Testis (tissue), 3 donors: ENCODE results near the gene MROH2A. TPM values are rescaled to one million over a fixed set of nuclear protein-coding genes. Genes with fewer than 3 reads are reported as not detected.

Experiments used
- DNase-seq: peaks from one replicate; pipeline ENCODE4 v3.0.0-alpha.2; 2019
- H3K27ac ChIP-seq, 2 donors: fragments of 200-600 bp; sonication (generic); one replicate each; pipeline ENCODE4 v1.5.1; 2019
- H3K27me3 ChIP-seq: fragments of 200-600 bp; sonication (generic); one replicate; pipeline ENCODE4 v1.5.1; 2019
- H3K36me3 ChIP-seq: fragments of 200-600 bp; sonication (generic); one replicate; pipeline ENCODE4 v1.5.1; 2017; ENCODE audit warnings: low read depth; ENCODE audit errors: missing control alignments
- H3K4me1 ChIP-seq: fragments of 200-600 bp; sonication (generic); one replicate; pipeline ENCODE4 v1.5.1; 2019
- H3K4me3 ChIP-seq, 2 donors: fragments of 200-600 bp; sonication (generic); one replicate each; pipeline ENCODE4 v1.5.1; 2017 to 2019
- H3K9me3 ChIP-seq: fragments of 200-600 bp; sonication (generic); one replicate; pipeline ENCODE4 v1.5.1; 2017
- POLR2A ChIP-seq: fragments of 450-650 bp; IDR thresholded peaks from one replicate; pipeline ENCODE4 v1.6.1; 2017; ENCODE audit warnings: antibody characterized with exemption, mild to moderate bottlenecking, moderate library complexity
- WGBS, 2 donors: methylation state at CpG; one replicate each; pipeline ENCODE4 v1.1.5; 2018; 5-methylcytosine and 5-hydroxymethylcytosine counted together
- intact Hi-C: fragments of 100-400 bp; cut with DNase I; formaldehyde crosslinking; loops from one replicate; pipeline ENCODE4 v1.15.1; 2023; ENCODE audit warnings: low total_unique reads
- polyA plus RNA-seq: library from polyadenylated mRNA; stranded (reverse); fragments of 350-450 nt; fragmentation: Illumina TruSeq; extraction: RNeasy Lipid Tissue Mini Kit (QIAGEN cat#74804); gene quantifications from one replicate; pipeline ENCODE4 v1.2.3, GENCODE V29; 2014; ENCODE audit warnings: low read depth, low replicate concordance; ENCODE audit not compliant: insufficient read depth
- total RNA-seq, 2 donors: library from RNA; depleted of rRNA; stranded (reverse); fragments of >200 nt; gene quantifications; one replicate each; pipeline ENCODE4 v1.2.3, GENCODE V29; 2016
- TF ChIP-seq, protein P1 (sequence below), 3 experiments: fragments of 450-650 bp in 2 of 3; fragments of 200-600 bp in 1 of 3; sonication (generic) in 1 of 3; IDR thresholded peaks; one replicate each; pipeline ENCODE4 v1.5.1; 2016 to 2019; ENCODE audit warnings: antibody characterized with exemption in 3 of 3, mild to moderate bottlenecking in 2 of 3, moderate library complexity in 1 of 3

Gene MROH2A
- total and polyA plus RNA-seq, 3 donors from 2014 or later, result 5.1 to 10.7 (median 5.3) TPM

GRCh38 chr2:233838726-233839446 lies 60.8 kb downstream of the MROH2A start:
- DNase-seq, result peak; percentile 7
- H3K27ac ChIP-seq, result no peak overlapping the region
- no peaks in the 10 kb centered on the region for H3K9me3 ChIP-seq
- no peaks in the 10 kb centered on the region for H3K27me3 ChIP-seq
- no peak overlapping the region for H3K4me3 ChIP-seq
- whole genome bisulfite sequencing, 2 donors, result 86 to 90% methylated on average over 11 to 12 of the region's 12 CpGs
- no peaks in the 10 kb centered on the region for H3K36me3 ChIP-seq
- no peak for TF ChIP-seq POLR2A
- no peaks in the 10 kb centered on the region for H3K4me1 ChIP-seq
- intact Hi-C loops, result no loop called here

DNA sequence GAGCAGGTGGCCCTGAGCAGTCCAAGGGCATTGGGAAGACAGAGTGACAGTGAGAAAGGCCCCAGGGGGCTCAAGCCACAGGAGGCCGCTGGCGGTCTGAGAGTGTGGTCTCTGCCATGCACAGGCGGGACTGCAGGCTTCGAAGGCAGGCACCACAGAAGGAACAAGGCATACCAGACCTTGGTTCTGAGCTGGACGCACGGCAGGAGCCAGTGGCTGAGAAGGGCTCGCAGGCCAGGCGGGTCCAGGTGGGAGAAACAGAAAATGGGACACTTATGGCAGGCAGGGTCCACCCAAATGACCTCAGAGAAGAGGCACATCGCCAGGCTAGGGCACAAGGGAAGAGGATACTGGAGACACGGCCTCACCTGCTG lies 61.3 kb downstream of the MROH2A start:
- Histone ChIP-seq H3K9me3 (no peaks in the 10 kb centered on the region), H3K36me3 (no peaks in the 10 kb centered on the region), H3K27ac (no peak overlapping the region), H3K27me3 (no peaks in the 10 kb centered on the region), H3K4me1 (no peaks in the 10 kb centered on the region), H3K4me3 (no peak overlapping the region)
- no peak for TF ChIP-seq POLR2A
- TF ChIP-seq, protein P1, sequence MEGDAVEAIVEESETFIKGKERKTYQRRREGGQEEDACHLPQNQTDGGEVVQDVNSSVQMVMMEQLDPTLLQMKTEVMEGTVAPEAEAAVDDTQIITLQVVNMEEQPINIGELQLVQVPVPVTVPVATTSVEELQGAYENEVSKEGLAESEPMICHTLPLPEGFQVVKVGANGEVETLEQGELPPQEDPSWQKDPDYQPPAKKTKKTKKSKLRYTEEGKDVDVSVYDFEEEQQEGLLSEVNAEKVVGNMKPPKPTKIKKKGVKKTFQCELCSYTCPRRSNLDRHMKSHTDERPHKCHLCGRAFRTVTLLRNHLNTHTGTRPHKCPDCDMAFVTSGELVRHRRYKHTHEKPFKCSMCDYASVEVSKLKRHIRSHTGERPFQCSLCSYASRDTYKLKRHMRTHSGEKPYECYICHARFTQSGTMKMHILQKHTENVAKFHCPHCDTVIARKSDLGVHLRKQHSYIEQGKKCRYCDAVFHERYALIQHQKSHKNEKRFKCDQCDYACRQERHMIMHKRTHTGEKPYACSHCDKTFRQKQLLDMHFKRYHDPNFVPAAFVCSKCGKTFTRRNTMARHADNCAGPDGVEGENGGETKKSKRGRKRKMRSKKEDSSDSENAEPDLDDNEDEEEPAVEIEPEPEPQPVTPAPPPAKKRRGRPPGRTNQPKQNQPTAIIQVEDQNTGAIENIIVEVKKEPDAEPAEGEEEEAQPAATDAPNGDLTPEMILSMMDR (IDR thresholded peaks at IDR 0.05), result no peak
- WGBS, 2 donors, result 97 to 98% methylated on average over 10 of the region's 10 CpGs
- intact Hi-C loops, result no loop called here
- DNase-seq, result peak; percentile 4

DNA sequence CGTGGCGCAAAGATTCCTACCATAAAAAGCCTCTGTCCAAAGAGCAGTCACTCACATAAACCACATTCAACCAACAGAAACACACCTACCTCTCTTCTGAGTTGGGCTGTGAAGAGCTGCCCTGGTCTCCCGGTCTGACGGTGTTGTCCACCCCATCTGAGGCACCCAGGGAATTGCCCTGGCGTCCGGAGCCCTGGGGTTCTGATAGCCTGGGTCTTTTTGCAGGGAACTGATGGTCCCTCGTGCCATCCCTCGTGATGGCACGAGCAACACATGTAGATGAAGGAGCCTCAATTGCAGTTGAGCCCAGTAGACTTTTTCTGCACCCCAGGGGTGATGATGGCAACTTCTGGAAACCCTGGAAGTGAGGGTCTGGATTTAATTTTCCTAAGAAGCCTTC lies 62.4 kb downstream of the MROH2A start:
- TF ChIP-seq POLR2A, result no peak
- TF ChIP-seq, protein P1 (IDR thresholded peaks at IDR 0.05), result no peak
- Histone ChIP-seq H3K27ac (no peak overlapping the region), H3K4me1 (no peaks in the 10 kb centered on the region), H3K36me3 (no peaks in the 10 kb centered on the region), H3K9me3 (no peaks in the 10 kb centered on the region), H3K4me3 (no peak overlapping the region), H3K27me3 (no peaks in the 10 kb centered on the region)
- intact Hi-C loops, result no loop called here
- WGBS, 2 donors, result 96% methylated on average over 9 of the region's 9 CpGs
- DNase-seq, result peak; percentile 0

DNA sequence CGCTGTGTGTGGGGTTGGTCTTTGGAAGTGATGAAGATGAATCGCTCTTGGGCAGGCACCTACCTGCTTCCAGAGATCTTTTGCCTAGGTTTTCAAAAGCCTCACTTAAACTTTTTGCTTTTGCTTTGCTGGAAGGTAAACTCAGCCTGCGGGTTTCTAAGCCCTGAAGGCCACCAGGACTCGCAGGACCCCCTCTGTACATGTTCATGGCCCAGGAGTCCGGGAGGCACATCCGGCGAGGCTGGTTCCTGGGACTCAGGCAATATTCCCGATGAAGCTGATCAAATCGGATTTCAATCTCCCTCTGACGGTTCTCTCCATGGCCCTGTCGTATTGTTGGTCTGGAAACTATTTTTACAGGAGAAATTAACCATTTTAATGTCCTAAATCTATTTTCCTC lies 63.1 kb downstream of the MROH2A start:
- H3K4me1 ChIP-seq, result no peaks in the 10 kb centered on the region
- no peak overlapping the region for H3K4me3 ChIP-seq
- TF ChIP-seq, protein P1 (IDR thresholded peaks at IDR 0.05), result no peak
- TF ChIP-seq POLR2A, result no peak
- intact Hi-C loops, result no loop called here
- DNase-seq, result peak; percentile 4
- 95 to 96% methylated on average over 11 of the region's 11 CpGs for WGBS, 2 donors
- H3K27me3 ChIP-seq, result no peaks in the 10 kb centered on the region
- H3K9me3 ChIP-seq, result no peaks in the 10 kb centered on the region
- H3K27ac ChIP-seq, result no peak overlapping the region
- no peaks in the 10 kb centered on the region for H3K36me3 ChIP-seq

GRCh38 chr2:233844064-233844807 lies 66.1 kb downstream of the MROH2A start:
- 87 to 93% methylated on average over 19 of the region's 19 CpGs for whole genome bisulfite sequencing, 2 donors
- intact Hi-C loops, result no loop called here

More at GRCh38 chr2:233844064-233844807, 66.1 kb downstream of the MROH2A start:
- Histone ChIP-seq H3K36me3 (no peaks in the 10 kb centered on the region), H3K4me1 (no peaks in the 10 kb centered on the region), H3K9me3 (no peaks in the 10 kb centered on the region), H3K27ac (no peak overlapping the region), H3K27me3 (no peaks in the 10 kb centered on the region), H3K4me3 (no peak overlapping the region)
- DNase-seq, result peak; percentile 6
- TF ChIP-seq POLR2A, result no peak
- TF ChIP-seq, protein P1 (IDR thresholded peaks at IDR 0.05), result no peak
